Posterior vena cava (tissue), 2 donors: ENCODE measurements around the gene STRN3. TPM values are rescaled to one million over a fixed set of nuclear protein-coding genes. Genes with fewer than 3 reads are reported as not detected.
"Not testable (repeated sequence)": the region's sequence is repeated elsewhere in the genome, so short reads cannot be mapped to it uniquely, and the experiment has no call there.

Experiments
- DNase-seq: peaks from one replicate; pipeline ENCODE4 v3.0.0-alpha.2; 2020; ENCODE audit warnings: low spot score
- intact Hi-C, 2 donors: fragments of 100-400 bp; cut with DNase I; formaldehyde crosslinking; loops; one replicate each; pipeline versions ENCODE4 v1.14.1 to v1.14.2; 2022 to 2023
- long read RNA-seq, 2 donors: library from polyadenylated mRNA; unstranded; transcript quantifications; one replicate each; pipeline ENCODE4 v2.0.0, GENCODE V29; 2020 to 2021
- total RNA-seq, 2 donors: library from RNA; stranded (reverse); fragmentation: NEBNext Ultra II Directional; extraction: Animal tissue kit (Norgen Biotek cat#: 25700); gene quantifications; one replicate each; pipeline ENCODE4 v1.2.1, GENCODE V29; 2021
- donor health status: DM: yes; HTN: yes; CAD: no.
- donor health status: DM: yes; HTN: yes; CAD: no.

The STRN3 gene
- total RNA-seq: 10 to 100 TPM; 48.2 to 57.4 TPM
- long read RNA-seq, donor 1, partial matches to known transcripts: 0 of 6 reads
- long read RNA-seq, donor 1, other reads (novel, unspliced or antisense): 2 of 6 reads
- long read RNA-seq, donor 2, partial matches to known transcripts: 0 of 4 reads
- long read RNA-seq, donor 2, other reads (novel, unspliced or antisense): 4 of 4 reads

GRCh38 chr14:31026077-31026449 is at the start of gene STRN3:
STRN3 (minus strand) TSS chr14:31026379; CDS start chr14:31026185, 194 bp downstream.
- intact Hi-C loops: loop anchor here (5.0 to 10.0 kb wide), 2 partner anchors 34 to 49 kb away; no protein-coding TSS in a partner anchor
- no peak for DNase-seq

- no peak for DNase-seq
- intact Hi-C loops: loop anchor here in 1 of 2 donors (10.0 kb wide), 1 partner anchor 50 kb away; the partner anchor contains the start of genes AP4S1 and STRN3
Observed at GRCh38 chr14:31075144-31075543, 49.0 kb upstream of the STRN3 start.

- DNase-seq: no peak
- intact Hi-C loops: loop anchor here in 1 of 2 donors (10.0 kb wide), 1 partner anchor 46 kb away; the partner anchor contains the start of genes AP4S1 and STRN3
Observed at GRCh38 chr14:31071151-31071550, 45.0 kb upstream of the STRN3 start.

GRCh38 chr14:31070431-31070830 is 44.3 kb upstream of the STRN3 start:
- no peak for DNase-seq
- intact Hi-C loops: loop anchor here in 1 of 2 donors (10.0 kb wide), 1 partner anchor 46 kb away; the partner anchor contains the start of genes AP4S1 and STRN3

- intact Hi-C loops: no loop called here
- no peak for DNase-seq
Observed at GRCh38 chr14:31069343-31069742, 43.2 kb upstream of the STRN3 start.

- intact Hi-C loops: no loop called here
- DNase-seq: no peak
Observed at GRCh38 chr14:31068235-31068634, 42.1 kb upstream of the STRN3 start.

GRCh38 chr14:31062908-31063307 is 36.7 kb upstream of the STRN3 start:
- intact Hi-C loops, DNase-seq: not testable (repeated sequence)

- intact Hi-C loops: no loop called here
Observed at GRCh38 chr14:31060253-31060875, 34.2 kb upstream of the STRN3 start.

GRCh38 chr14:31059152-31059924 is 33.2 kb upstream of the STRN3 start:
- intact Hi-C loops: no loop called here
- no peak for DNase-seq

More at GRCh38 chr14:31060253-31060875, 34.2 kb upstream of the STRN3 start:
- no peak for DNase-seq

GRCh38 chr14:31057701-31058364 is 31.7 kb upstream of the STRN3 start:
- intact Hi-C loops: no loop called here

GRCh38 chr14:31057035-31057434 is 30.9 kb upstream of the STRN3 start:
- DNase-seq: no peak
- intact Hi-C loops: no loop called here

More at GRCh38 chr14:31057701-31058364, 31.7 kb upstream of the STRN3 start:
- DNase-seq: no peak

GRCh38 chr14:31052905-31053586 is 26.9 kb upstream of the STRN3 start:
- intact Hi-C loops: not testable (repeated sequence)
- peak; percentile 92 for DNase-seq

GRCh38 chr14:31051511-31051910 is 25.3 kb upstream of the STRN3 start:
- no peak for DNase-seq
- intact Hi-C loops: no loop called here

- DNase-seq: no peak
- intact Hi-C loops: no loop called here
Observed at GRCh38 chr14:31051023-31051422, 24.8 kb upstream of the STRN3 start.

- intact Hi-C loops: no loop called here
- DNase-seq: no peak
Observed at GRCh38 chr14:31047503-31047902, 21.3 kb upstream of the STRN3 start.

- intact Hi-C loops: no loop called here
- no peak for DNase-seq
Observed at GRCh38 chr14:31045501-31046080, 19.4 kb upstream of the STRN3 start.

GRCh38 chr14:31043379-31043778 is 17.2 kb upstream of the STRN3 start:
- DNase-seq: no peak

GRCh38 chr14:31042893-31043292 is 16.7 kb upstream of the STRN3 start:
- intact Hi-C loops, DNase-seq: not testable (repeated sequence)

More at GRCh38 chr14:31043379-31043778, 17.2 kb upstream of the STRN3 start:
- intact Hi-C loops: no loop called here

- intact Hi-C loops: no loop called here
- no peak for DNase-seq
Observed at GRCh38 chr14:31042300-31042699, 16.1 kb upstream of the STRN3 start.
